Left colon (tissue), 2 donors: ENCODE results near the gene PRM2. TPM values are rescaled to one million over a fixed set of nuclear protein-coding genes. Genes with fewer than 3 reads are reported as not detected.
A peak's percentile ranks its signal among the peaks of the same experiment; 100 is the strongest.
"Not testable (repeated sequence)": the region's sequence is repeated elsewhere in the genome, so short reads cannot be mapped to it uniquely, and the experiment has no call there.

Experiments
- ATAC-seq: fragments of 200-7000 bp; cut with Tn5 transposase; one replicate; pipeline ENCODE4 v1.9.1; 2020; ENCODE audit warnings: mild to moderate bottlenecking, moderate library complexity
- DNase-seq, 2 donors: peaks; one replicate each; pipeline ENCODE4 v3.0.0-alpha.2; 2020
- intact Hi-C, 2 donors: fragments of 100-400 bp; cut with DNase I in 1 of 2; cut with micrococcal nuclease in 1 of 2; formaldehyde crosslinking; loops; one replicate each; pipeline versions ENCODE4 v1.11.2 to v1.14.0; 2022; cut with DNase I, micrococcal nuclease
- total RNA-seq, 2 donors: library from RNA; stranded (reverse); fragmentation: NEBNext Ultra II Directional; extraction: Animal tissue kit (Norgen Biotek cat#: 25700); gene quantifications; one replicate each; pipeline ENCODE4 v1.2.1, GENCODE V29; 2021
- donor health status: DM: no; HTN: no; CAD: no.
- donor health status: DM: yes; HTN: yes; CAD: no.

The PRM2 gene
- total RNA-seq, 2 donors from 2014 or later, result not detected

- ATAC-seq (no peak), DNase-seq (no peak)
- intact Hi-C loops, result no loop called here
Observed at GRCh38 chr16:11292076-11292748, 15.9 kb upstream of the PRM2 start.

DNA sequence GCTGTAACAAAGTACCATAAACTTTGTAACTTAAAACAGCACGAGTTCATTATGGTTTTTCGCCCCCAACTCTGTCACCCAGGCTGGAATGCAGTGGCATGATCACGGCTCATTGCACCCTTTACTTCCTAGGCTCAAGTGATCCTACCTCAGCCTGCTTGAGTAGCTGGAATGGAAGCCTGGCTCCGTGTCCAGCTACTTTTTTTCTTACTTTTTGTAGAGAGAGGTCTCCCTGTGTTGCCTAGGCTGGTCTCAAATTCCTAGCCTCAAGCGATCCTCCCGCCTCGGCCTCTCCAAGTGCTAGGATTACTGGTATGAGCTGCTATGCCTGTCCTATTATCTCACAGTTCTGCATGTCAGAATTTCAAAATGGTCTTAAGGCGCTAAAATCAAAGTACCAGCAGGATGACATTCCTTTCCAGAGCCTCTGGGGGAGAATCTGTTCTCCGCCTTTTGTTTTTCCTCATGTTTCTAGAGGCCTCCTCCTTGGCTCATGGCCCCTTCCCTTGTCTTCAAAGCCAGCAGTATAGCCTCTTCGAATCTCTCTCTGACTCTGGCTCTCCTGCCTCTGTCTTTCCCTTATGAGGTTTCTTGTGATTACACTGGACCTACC is 14.9 kb upstream of the PRM2 start:
- ATAC-seq (no peak), DNase-seq (no peak)
- intact Hi-C loops, result no loop called here

DNA sequence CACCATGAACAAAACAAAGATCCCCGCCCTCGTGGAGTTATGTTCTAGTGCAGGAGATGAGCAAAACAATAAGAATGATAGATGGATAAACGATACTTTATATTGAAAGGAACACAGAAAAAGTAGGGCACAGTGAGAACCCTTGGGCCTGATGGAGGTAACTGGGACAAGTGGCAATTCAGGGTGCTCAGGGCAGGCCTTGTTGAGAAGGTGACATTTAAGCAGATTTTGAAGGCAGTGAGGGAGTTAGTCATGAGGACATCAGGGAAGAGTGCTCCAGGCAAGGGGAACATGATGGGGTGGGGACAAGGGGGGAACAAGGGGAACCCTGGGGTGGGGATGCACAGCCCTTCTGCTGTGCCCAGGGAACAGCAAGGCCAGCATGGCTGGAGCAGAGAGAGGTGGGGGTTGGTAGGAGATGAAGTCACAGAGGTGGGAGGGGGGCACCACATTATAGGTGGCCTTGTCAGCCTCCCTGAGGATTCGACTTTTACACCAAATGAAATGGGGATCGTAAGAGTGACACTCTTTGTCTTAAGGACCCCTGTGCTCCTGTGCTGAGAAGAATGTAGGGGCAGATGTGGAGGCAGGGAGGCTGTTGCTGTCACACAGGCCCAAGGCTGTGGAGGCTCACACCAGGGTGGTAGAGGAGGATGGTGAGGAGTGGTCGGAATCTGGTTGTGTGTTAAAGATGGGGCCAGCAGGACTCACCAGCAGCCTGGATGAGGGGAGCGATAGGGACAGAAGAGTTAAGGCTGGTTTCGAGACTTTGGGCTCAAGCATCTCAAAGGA is 14.0 kb upstream of the PRM2 start:
- ATAC-seq (no peak), DNase-seq (no peak)
- intact Hi-C loops, result no loop called here

DNA sequence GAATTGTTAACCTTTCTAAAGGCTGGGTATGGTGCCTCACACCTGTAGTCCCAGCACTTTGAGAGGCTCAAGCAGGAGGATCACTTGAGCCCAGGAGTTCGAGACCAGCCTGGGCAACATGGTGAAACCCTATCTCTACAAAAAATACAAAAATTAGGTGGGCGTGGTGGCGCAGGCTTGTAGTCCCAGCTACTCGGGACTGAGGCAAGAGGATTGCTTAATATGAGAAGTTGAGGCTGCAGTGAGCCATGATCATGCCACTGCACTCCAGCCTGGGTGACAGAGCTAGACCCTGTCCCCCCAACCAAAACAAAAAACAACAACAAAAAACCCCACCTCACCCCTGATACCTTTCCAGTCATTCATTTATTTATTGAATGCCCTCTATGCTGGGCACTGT is 13.4 kb upstream of the PRM2 start:
- DNase-seq, intact Hi-C loops, ATAC-seq: not testable (repeated sequence)

- no peak for DNase-seq
- intact Hi-C loops, result no loop called here
- no peak for ATAC-seq
Observed at GRCh38 chr16:11289202-11289601, 12.9 kb upstream of the PRM2 start.

- ATAC-seq (no peak), DNase-seq (no peak)
- intact Hi-C loops, result no loop called here
Observed at GRCh38 chr16:11285842-11286241, 9.6 kb upstream of the PRM2 start.

- intact Hi-C loops, result no loop called here
- no peak for ATAC-seq
Observed at GRCh38 chr16:11283820-11284248, 7.6 kb upstream of the PRM2 start.

GRCh38 chr16:11280616-11281522 is 4.6 kb upstream of the PRM2 start, which contains the start of gene PRM1:
PRM1 (minus strand) TSS chr16:11281330; CDS start chr16:11281238, 92 bp downstream.
- intact Hi-C loops, result no loop called here
- no peak for ATAC-seq
- DNase-seq, result no peak

More at GRCh38 chr16:11283820-11284248, 7.6 kb upstream of the PRM2 start:
- DNase-seq, result no peak

- DNase-seq (no peak), ATAC-seq (peak; percentile 34)
- intact Hi-C loops, result no loop called here
Observed at GRCh38 chr16:11278681-11279628, 2.7 kb upstream of the PRM2 start.

GRCh38 chr16:11277607-11278337 is 1.5 kb upstream of the PRM2 start:
- no peak for ATAC-seq

GRCh38 chr16:11276896-11277593 is 765 bp upstream of the PRM2 start:
- DNase-seq (no peak), ATAC-seq (no peak)
- intact Hi-C loops, result no loop called here

More at GRCh38 chr16:11277607-11278337, 1.5 kb upstream of the PRM2 start:
- intact Hi-C loops, result no loop called here
- no peak for DNase-seq

GRCh38 chr16:11274964-11275363 is 1.3 kb downstream of the PRM2 start:
- no peak for DNase-seq
- intact Hi-C loops, result no loop called here
- no peak for ATAC-seq

- intact Hi-C loops, result no loop called here
- ATAC-seq, result no peak
- no peak for DNase-seq
Observed at GRCh38 chr16:11273721-11274324, 2.5 kb downstream of the PRM2 start.

DNA sequence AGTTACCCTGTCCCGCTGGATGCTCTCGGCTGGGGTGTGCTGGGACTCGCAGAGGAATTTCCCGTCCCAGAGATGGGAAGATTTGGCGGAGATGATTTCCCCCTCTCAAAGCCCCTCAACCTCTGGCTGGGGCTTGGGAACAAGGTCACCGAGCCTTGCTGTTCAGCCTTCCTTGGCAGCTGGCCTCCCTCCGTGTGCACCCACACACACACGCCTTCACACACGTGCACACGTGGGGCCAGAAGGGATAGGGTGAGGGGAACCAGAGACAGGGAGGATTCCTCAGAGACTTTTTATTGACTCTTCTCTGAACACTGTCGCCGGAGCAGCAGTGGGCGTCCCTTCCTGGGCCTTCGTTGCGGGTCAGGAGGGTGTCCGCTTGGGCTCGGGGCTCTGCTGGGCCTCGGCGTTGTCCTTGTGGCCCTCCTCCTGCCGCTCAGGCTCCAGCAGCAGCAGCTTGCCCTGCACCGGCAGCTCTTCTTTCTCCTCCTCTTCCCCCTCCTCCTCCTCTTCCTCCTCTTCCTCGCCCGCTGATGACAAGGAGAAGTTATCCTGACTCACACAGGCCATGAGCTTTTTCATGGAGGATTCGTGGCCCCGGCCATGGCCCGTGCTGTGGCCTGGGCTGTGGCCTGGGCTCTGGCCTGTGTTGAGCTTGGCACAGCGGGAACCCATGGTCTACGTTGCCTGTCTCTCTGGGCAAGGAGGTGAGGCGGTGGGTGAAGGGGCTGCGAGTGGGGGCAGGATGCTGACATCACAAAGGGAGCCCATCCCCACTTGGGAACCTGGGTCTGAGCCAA is 3.2 kb downstream of the PRM2 start, which contains the start of gene PRM3:
Gene PRM3 (minus strand): TSS at position 709 of the 800 bp plus-strand sequence. CDS start 34 bp downstream, at position 675.
- DNase-seq (no peak), ATAC-seq (no peak)
- intact Hi-C loops, result no loop called here

- ATAC-seq (no peak), DNase-seq (no peak)
- intact Hi-C loops, result no loop called here
Observed at GRCh38 chr16:11272484-11272883, 3.8 kb downstream of the PRM2 start.
